Neuronal stem cell (in vitro differentiated cells): ENCODE measurements around the gene CNOT11.

Experiments
- DNase-seq: peaks from one replicate; pipeline ENCODE4 v3.0.0-alpha.2; 2013; ENCODE audit warnings: low spot score
- H2AFZ ChIP-seq: one replicate; pipeline ENCODE4 v1.6.1; 2013; ENCODE audit warnings: mild to moderate bottlenecking, low read length, inconsistent platforms
- H2AK5ac ChIP-seq: 2 replicates; pipeline ENCODE4 v1.6.1; 2013; ENCODE audit warnings: low read depth, mild to moderate bottlenecking, inconsistent platforms, low read length, moderate library complexity, mixed read lengths
- H2BK120ac ChIP-seq: 2 replicates; pipeline ENCODE4 v1.6.1; 2013; ENCODE audit warnings: low read depth, mild to moderate bottlenecking, inconsistent platforms, low read length, moderate library complexity, mixed read lengths
- H2BK12ac ChIP-seq: one replicate; pipeline ENCODE4 v1.6.1; 2013; ENCODE audit warnings: low read length, inconsistent platforms
- H2BK15ac ChIP-seq: 2 replicates; pipeline ENCODE4 v1.6.1; 2013; ENCODE audit warnings: mild to moderate bottlenecking, low read length, inconsistent platforms, mixed read lengths
- H2BK5ac ChIP-seq: one replicate; pipeline ENCODE4 v1.6.1; 2013; ENCODE audit warnings: inconsistent platforms, mild to moderate bottlenecking, low read length, moderate library complexity
- H3K14ac ChIP-seq: one replicate; pipeline ENCODE4 v1.6.1; 2013; ENCODE audit warnings: low read length, inconsistent platforms
- H3K18ac ChIP-seq: 2 replicates; pipeline ENCODE4 v1.6.1; 2013; ENCODE audit warnings: low read length, inconsistent platforms
- H3K23ac ChIP-seq: 2 replicates; pipeline ENCODE4 v1.6.1; 2013; ENCODE audit warnings: low read depth, mild to moderate bottlenecking, mixed read lengths, low read length, inconsistent platforms; ENCODE audit not compliant: poor library complexity
- H3K27ac ChIP-seq: replicated peaks from 3 replicates; pipeline ENCODE4 v1.5.1; 2013; ENCODE audit warnings: low read length, inconsistent platforms
- H3K27me3 ChIP-seq, 3 experiments: 2 replicates each; pipeline ENCODE4 v1.6.1; 2013; ENCODE audit warnings: low read length in 3 of 3, mild to moderate bottlenecking in 2 of 3, inconsistent platforms in 1 of 3, low read depth in 1 of 3, mixed read lengths in 1 of 3, moderate library complexity in 1 of 3; ENCODE audit not compliant: control insufficient read depth in 3 of 3, insufficient read depth in 3 of 3
- H3K36me3 ChIP-seq, 2 donors: replicated peaks in 1 of 2; 2 replicates each; pipeline ENCODE4 v1.6.1; 2013; ENCODE audit warnings: low read length in 2 of 2; ENCODE audit not compliant: control insufficient read depth in 2 of 2, insufficient read depth in 2 of 2
- H3K4ac ChIP-seq: 2 replicates; pipeline ENCODE4 v1.6.1; 2013; ENCODE audit warnings: inconsistent platforms, mild to moderate bottlenecking, low read length, moderate library complexity
- H3K4me1 ChIP-seq, 2 donors: 1 replicate in 1 of 2; 2 replicates in 1 of 2; pipeline ENCODE4 v1.6.1; 2013; ENCODE audit warnings: low read length in 2 of 2, low read depth in 1 of 2; ENCODE audit not compliant: control insufficient read depth in 2 of 2, insufficient read depth in 1 of 2
- H3K4me2 ChIP-seq: one replicate; pipeline ENCODE4 v1.6.1; 2013; ENCODE audit warnings: mild to moderate bottlenecking, low read length, inconsistent platforms; ENCODE audit not compliant: insufficient read depth, poor library complexity, severe bottlenecking
- H3K4me3 ChIP-seq, 2 donors: 2 replicates each; pipeline ENCODE4 v1.5.1; 2013; ENCODE audit warnings: low read length in 2 of 2, mild to moderate bottlenecking in 2 of 2, inconsistent platforms in 1 of 2, moderate library complexity in 1 of 2
- H3K79me1 ChIP-seq: one replicate; pipeline ENCODE4 v1.6.1; 2013; ENCODE audit warnings: low read depth, mild to moderate bottlenecking, inconsistent platforms, low read length, moderate library complexity
- H3K9ac ChIP-seq: one replicate; pipeline ENCODE4 v1.6.1; 2013; ENCODE audit warnings: mild to moderate bottlenecking, low read depth, low read length, inconsistent platforms; ENCODE audit not compliant: poor library complexity
- H3K9me3 ChIP-seq, 2 donors: replicated peaks in 1 of 2; 2 replicates each; pipeline versions ENCODE3 to v1.6.1; 2013; ENCODE audit warnings: low read length in 2 of 2, mild to moderate bottlenecking in 2 of 2, inconsistent platforms in 1 of 2, low read depth in 1 of 2, mixed read lengths in 1 of 2, moderate library complexity in 1 of 2; ENCODE audit not compliant: control insufficient read depth in 2 of 2, insufficient read depth in 1 of 2
- H4K8ac ChIP-seq: one replicate; pipeline ENCODE4 v1.6.1; 2013; ENCODE audit warnings: low read depth, mild to moderate bottlenecking, inconsistent platforms, low read length, moderate library complexity
- H4K91ac ChIP-seq: one replicate; pipeline ENCODE4 v1.6.1; 2013; ENCODE audit warnings: low read length, low read depth, mild to moderate bottlenecking, inconsistent platforms; ENCODE audit not compliant: poor library complexity
- WGBS, 2 donors: extraction: QIAGEN DNeasy Blood & Tissue Kit; methylation state at CpG; one replicate each; pipeline ENCODE4 v1.1.7; 2013; ENCODE audit warnings: missing lambda C conversion rate in 2 of 2, mixed read lengths in 1 of 2; ENCODE audit not compliant: insufficient read length in 2 of 2, insufficient replicate concordance in 1 of 2; ENCODE audit errors: extremely low coverage in 2 of 2; 5-methylcytosine and 5-hydroxymethylcytosine counted together

Gene CNOT11

DNA sequence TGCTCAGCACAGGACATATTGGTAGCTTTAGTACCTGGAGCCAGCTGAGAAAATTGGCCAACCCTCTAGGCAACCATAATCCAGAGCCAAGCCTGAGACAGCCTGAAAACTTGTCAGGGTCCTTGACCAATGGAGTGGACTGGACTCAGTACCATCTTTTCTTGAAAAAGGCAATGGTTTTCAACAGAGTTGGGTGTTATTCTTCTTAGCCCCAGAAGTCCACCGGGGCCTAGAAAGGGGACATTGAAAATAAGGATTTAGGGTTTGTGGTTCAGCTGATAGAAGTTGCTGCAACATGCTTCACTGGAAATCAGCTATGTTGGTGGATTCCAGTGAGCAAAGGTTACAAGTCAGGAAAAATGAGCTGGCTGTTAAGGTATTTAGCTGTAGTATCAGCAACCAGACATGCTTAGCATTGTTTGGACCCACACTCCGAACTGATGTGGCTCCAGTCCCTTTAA, 22.1 kb upstream of the CNOT11 start:
- no CpG with 5 or more reads among the region's 2 CpGs for WGBS, 2 donors
- H3K4me3 ChIP-seq: no peak overlapping the region
- no peak overlapping the region for H3K4ac ChIP-seq
- H3K4me2 ChIP-seq: no peak overlapping the region
- no peak overlapping the region for H4K8ac ChIP-seq
- H3K79me1 ChIP-seq: no peaks in the 10 kb centered on the region
- no peak overlapping the region for H2AK5ac ChIP-seq
- H3K27me3 ChIP-seq: no peaks in the 10 kb centered on the region
- no peak overlapping the region for H3K18ac ChIP-seq
- no peak overlapping the region for H3K14ac ChIP-seq
- no peak for DNase-seq
- no peak overlapping the region for H2BK120ac ChIP-seq
- no peak overlapping the region for H2AFZ ChIP-seq
- H4K91ac ChIP-seq: no peak overlapping the region
- H3K36me3 ChIP-seq: no peaks in the 10 kb centered on the region
- H2BK5ac ChIP-seq: no peak overlapping the region
- H3K27ac ChIP-seq: no peak overlapping the region
- no peaks in the 10 kb centered on the region for H3K9me3 ChIP-seq
- H3K23ac ChIP-seq: no peak overlapping the region
- no peak overlapping the region for H2BK12ac ChIP-seq
- peaks cover 0 to 1% of the 10 kb centered on the region in 2 donors for H3K4me1 ChIP-seq
- H2BK15ac ChIP-seq: no peak overlapping the region
- H3K9ac ChIP-seq: no peak overlapping the region

DNA sequence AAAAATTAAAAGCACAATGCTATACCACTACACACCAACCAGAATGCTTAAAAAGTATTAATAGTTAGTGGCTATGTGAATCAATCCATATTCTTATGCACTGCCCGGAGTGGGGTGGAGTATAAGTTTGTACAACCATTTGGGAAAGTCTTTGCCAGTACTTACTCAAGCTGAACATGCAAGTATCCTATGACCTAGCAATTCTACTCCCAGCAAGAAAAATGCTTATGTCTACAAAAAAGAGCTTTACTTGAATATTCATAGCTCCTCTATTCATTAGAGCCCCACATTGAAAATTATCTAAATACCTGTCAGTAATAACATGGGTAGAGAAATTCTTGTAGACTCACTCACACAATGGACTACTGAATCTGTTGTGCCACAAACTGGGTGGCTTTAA, 21.4 kb upstream of the CNOT11 start:
- H2AFZ ChIP-seq: no peak overlapping the region
- H3K4me2 ChIP-seq: no peak overlapping the region
- H2BK5ac ChIP-seq: no peak overlapping the region
- H3K79me1 ChIP-seq: no peaks in the 10 kb centered on the region
- H3K9me3 ChIP-seq: no peaks in the 10 kb centered on the region
- no peak overlapping the region for H3K9ac ChIP-seq
- no peak overlapping the region for H3K23ac ChIP-seq
- H3K4ac ChIP-seq: no peak overlapping the region
- H2AK5ac ChIP-seq: no peak overlapping the region
- H3K4me3 ChIP-seq: no peak overlapping the region
- H3K27ac ChIP-seq: no peak overlapping the region
- H3K18ac ChIP-seq: no peak overlapping the region
- no peaks in the 10 kb centered on the region for H3K36me3 ChIP-seq
- no CpG with 5 or more reads among the region's 1 CpG for WGBS, 2 donors
- no peak overlapping the region for H4K8ac ChIP-seq
- H3K27me3 ChIP-seq: no peaks in the 10 kb centered on the region
- no peak overlapping the region for H4K91ac ChIP-seq
- no peak overlapping the region for H2BK120ac ChIP-seq
- no peak for DNase-seq
- peaks cover 0 to 1% of the 10 kb centered on the region in 2 donors for H3K4me1 ChIP-seq
- no peak overlapping the region for H2BK15ac ChIP-seq
- no peak overlapping the region for H2BK12ac ChIP-seq
- H3K14ac ChIP-seq: no peak overlapping the region

GRCh38 chr2:101231937-101232730, 20.6 kb upstream of the CNOT11 start:
- no peak overlapping the region for H3K18ac ChIP-seq
- no peak overlapping the region for H4K91ac ChIP-seq
- no peak overlapping the region for H2BK15ac ChIP-seq
- no peaks in the 10 kb centered on the region for H3K36me3 ChIP-seq
- no peak overlapping the region for H2AFZ ChIP-seq
- DNase-seq: no peak
- no peak overlapping the region for H3K14ac ChIP-seq
- no peak overlapping the region for H2BK12ac ChIP-seq
- H3K9me3 ChIP-seq: no peaks in the 10 kb centered on the region
- H3K23ac ChIP-seq: no peak overlapping the region
- H4K8ac ChIP-seq: no peak overlapping the region
- no peak overlapping the region for H2AK5ac ChIP-seq
- H3K27ac ChIP-seq: no peak overlapping the region
- H3K9ac ChIP-seq: no peak overlapping the region
- no peak overlapping the region for H3K4me3 ChIP-seq
- no peak overlapping the region for H3K4ac ChIP-seq
- no peak overlapping the region for H2BK5ac ChIP-seq
- no peaks in the 10 kb centered on the region for H3K27me3 ChIP-seq
- H3K79me1 ChIP-seq: no peaks in the 10 kb centered on the region
- no peak overlapping the region for H2BK120ac ChIP-seq
- H3K4me2 ChIP-seq: no peak overlapping the region
- peaks cover 0 to 1% of the 10 kb centered on the region in 2 donors for H3K4me1 ChIP-seq
- WGBS, 2 donors: no CpG with 5 or more reads among the region's 6 CpGs

GRCh38 chr2:101232770-101233169, 19.9 kb upstream of the CNOT11 start:
- Histone ChIP-seq H2BK120ac (no peak overlapping the region), H3K79me1 (no peaks in the 10 kb centered on the region), H4K91ac (no peak overlapping the region), H3K4ac (no peak overlapping the region), H2BK12ac (no peak overlapping the region), H3K4me2 (no peak overlapping the region), H2AK5ac (no peak overlapping the region), H3K27ac (no peak overlapping the region), H2BK5ac (no peak overlapping the region), H3K27me3 (no peaks in the 10 kb centered on the region), H4K8ac (no peak overlapping the region), H3K9me3 (no peaks in the 10 kb centered on the region), H3K4me3 (no peak overlapping the region), H3K9ac (no peak overlapping the region), H3K36me3 (no peaks in the 10 kb centered on the region), H3K23ac (no peak overlapping the region), H3K4me1 (peaks cover 0 to 1% of the 10 kb centered on the region in 2 donors), H3K14ac (no peak overlapping the region), H2AFZ (no peak overlapping the region), H3K18ac (no peak overlapping the region), H2BK15ac (no peak overlapping the region)
- no peak for DNase-seq
- WGBS, 2 donors: no CpG with 5 or more reads among the region's 6 CpGs
